Lower lobe of right lung (tissue), 2 donors: ENCODE data around the gene POC1A. TPM values are rescaled to one million over a fixed set of nuclear protein-coding genes. Genes with fewer than 3 reads are reported as not detected.
A peak's percentile ranks its signal among the peaks of the same experiment; 100 is the strongest.

Experiments used
- ATAC-seq, 2 donors: fragments of 200-7000 bp; cut with Tn5 transposase; one replicate each; pipeline ENCODE4 v1.9.1; 2020 to 2022; ENCODE audit warnings: mild to moderate bottlenecking in 2 of 2, moderate library complexity in 2 of 2
- DNase-seq: peaks from one replicate; pipeline ENCODE4 v3.0.0-alpha.2; 2020
- H3K27ac ChIP-seq: fragments of 200-600 bp; one replicate; pipeline ENCODE4 v1.8.0; 2022
- H3K27me3 ChIP-seq: fragments of 200-600 bp; one replicate; pipeline ENCODE4 v1.8.0; 2022; ENCODE audit warnings: low read depth
- H3K36me3 ChIP-seq: fragments of 200-600 bp; one replicate; pipeline ENCODE4 v1.8.0; 2022; ENCODE audit warnings: mild to moderate bottlenecking
- H3K4me1 ChIP-seq: fragments of 200-600 bp; one replicate; pipeline ENCODE4 v1.8.0; 2022
- H3K4me3 ChIP-seq: fragments of 200-600 bp; one replicate; pipeline ENCODE4 v1.8.0; 2022; ENCODE audit warnings: mild to moderate bottlenecking
- H3K9me3 ChIP-seq: fragments of 200-600 bp; one replicate; pipeline ENCODE4 v1.8.0; 2022
- CTCF ChIP-seq: fragments of 200-600 bp; IDR thresholded peaks from one replicate; pipeline ENCODE4 v1.8.0; 2022; ENCODE audit warnings: antibody characterized with exemption, mild to moderate bottlenecking
- intact Hi-C: fragments of 100-400 bp; cut with DNase I; formaldehyde crosslinking; loops from one replicate; pipeline ENCODE4 v1.11.0; 2022
- total RNA-seq: library from RNA; stranded (reverse); fragmentation: NEBNext Ultra II Directional; extraction: Animal tissue kit (Norgen Biotek cat#: 25700); gene quantifications from one replicate; pipeline ENCODE4 v1.2.1, GENCODE V29; 2021
- donor health status: DM: no; HTN: yes; CAD: no; lungs with severe emphysema.

The POC1A gene
- total RNA-seq, 1 donor from 2014 or later: 2.7 TPM

DNA sequence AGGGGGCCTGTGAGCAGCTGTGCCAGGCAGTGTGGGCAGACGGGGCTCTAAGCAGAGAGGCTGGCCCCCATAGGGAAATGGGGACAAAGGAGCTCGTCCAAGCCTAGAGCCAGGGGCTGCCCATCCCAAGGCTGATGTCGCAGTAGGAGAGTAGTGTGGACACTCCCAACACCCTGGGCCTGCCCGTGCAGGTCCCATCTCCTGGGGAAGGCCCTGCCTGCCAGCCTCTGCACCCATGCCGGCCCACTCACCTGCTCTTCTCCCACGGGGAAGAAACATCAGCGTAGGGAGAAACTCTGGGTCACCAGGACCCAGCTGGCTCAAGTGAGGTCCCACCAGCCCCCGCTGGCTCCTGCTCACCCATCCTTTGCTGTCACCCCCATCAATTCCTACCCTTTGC lies 87.2 kb downstream of the POC1A start:
- no peak for TF ChIP-seq CTCF

DNA sequence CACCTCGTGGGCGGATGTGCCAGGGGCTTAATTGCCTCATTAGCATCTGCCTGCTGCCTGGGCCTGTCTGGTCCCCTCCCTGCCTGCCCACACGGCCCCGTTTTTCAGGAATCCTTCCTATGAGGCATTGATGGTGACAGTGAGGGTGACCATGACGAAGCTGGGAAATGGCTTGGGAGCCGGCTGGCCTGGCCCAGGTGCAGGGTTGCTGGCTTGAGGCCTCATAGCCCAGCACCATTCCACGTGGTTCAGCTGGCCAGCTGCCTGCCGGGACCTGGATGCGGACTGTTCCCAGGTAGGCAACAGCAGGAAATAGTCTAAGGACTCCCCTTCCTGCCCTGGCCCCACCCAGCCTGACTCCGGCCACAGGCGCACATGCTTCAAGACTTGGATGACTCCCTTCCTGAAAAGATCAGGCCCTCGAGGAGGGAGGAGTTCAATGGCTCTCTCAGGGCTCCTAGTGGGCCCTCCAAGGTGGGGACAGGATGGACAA lies 88.9 kb downstream of the POC1A start:
- H3K36me3 ChIP-seq: no peaks in the 10 kb centered on the region
- intact Hi-C loops: no loop called here
- no peaks in the 10 kb centered on the region for H3K9me3 ChIP-seq
- no peak overlapping the region for H3K4me3 ChIP-seq
- ATAC-seq: peak; percentile 74 to 75
- TF ChIP-seq CTCF: no peak
- DNase-seq: peak; percentile 82
- peaks cover 41% of the 10 kb centered on the region for H3K4me1 ChIP-seq
- no peaks in the 10 kb centered on the region for H3K27me3 ChIP-seq
- no peak overlapping the region for H3K27ac ChIP-seq

More for the DNA sequence above, 87.2 kb downstream of the POC1A start:
- no peak overlapping the region for H3K4me3 ChIP-seq
- H3K4me1 ChIP-seq: peaks cover 49% of the 10 kb centered on the region
- intact Hi-C loops: no loop called here
- H3K36me3 ChIP-seq: no peaks in the 10 kb centered on the region
- H3K27me3 ChIP-seq: no peaks in the 10 kb centered on the region
- DNase-seq: no peak
- H3K27ac ChIP-seq: no peak overlapping the region
- no peak for ATAC-seq
- H3K9me3 ChIP-seq: no peaks in the 10 kb centered on the region

GRCh38 chr3:52064561-52064960 lies 89.7 kb downstream of the POC1A start:
- DNase-seq (no peak), ATAC-seq (no peak)
- intact Hi-C loops: no loop called here
- H3K27ac ChIP-seq: no peak overlapping the region
- H3K4me3 ChIP-seq: no peak overlapping the region
- H3K4me1 ChIP-seq: peaks cover 33% of the 10 kb centered on the region
- H3K27me3 ChIP-seq: no peaks in the 10 kb centered on the region
- no peaks in the 10 kb centered on the region for H3K36me3 ChIP-seq
- no peaks in the 10 kb centered on the region for H3K9me3 ChIP-seq
- TF ChIP-seq CTCF: no peak

DNA sequence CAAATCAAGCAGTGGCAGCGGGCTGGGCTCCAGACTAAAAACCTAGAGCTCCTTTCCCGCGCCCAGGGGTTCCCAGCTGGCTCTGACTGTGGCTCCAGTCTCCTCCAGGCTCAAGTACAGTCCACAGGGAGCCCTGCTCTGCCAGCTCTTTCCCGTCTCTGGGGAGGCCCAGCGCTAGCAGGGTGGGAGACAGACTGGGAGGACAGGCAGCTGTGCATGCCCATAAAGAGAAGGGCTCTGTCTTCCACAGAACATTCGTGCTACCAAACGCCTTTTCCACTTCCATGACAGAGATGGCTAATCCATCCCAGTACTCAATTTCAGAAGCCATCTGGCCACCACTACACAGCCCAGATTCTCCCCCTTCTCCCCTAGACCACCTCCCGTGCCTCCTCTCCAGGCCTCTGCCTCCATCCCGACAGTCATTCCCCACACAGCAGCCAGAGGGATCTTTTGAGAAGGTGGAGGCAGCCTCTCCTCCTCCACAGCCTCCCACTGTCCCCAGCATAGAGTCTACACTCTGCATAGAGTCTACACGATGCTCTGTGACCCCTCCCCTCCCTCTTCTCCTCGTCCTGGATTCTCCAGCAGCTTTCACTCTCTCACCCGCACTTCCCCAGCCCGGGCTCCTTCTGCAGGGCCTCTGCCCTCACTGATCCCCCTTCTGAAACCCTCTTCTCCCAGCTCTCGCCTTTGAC lies 91.0 kb downstream of the POC1A start:
- Histone ChIP-seq H3K4me3 (no peak overlapping the region), H3K4me1 (peaks cover 33% of the 10 kb centered on the region), H3K27me3 (no peaks in the 10 kb centered on the region), H3K9me3 (no peaks in the 10 kb centered on the region), H3K27ac (no peak overlapping the region), H3K36me3 (no peaks in the 10 kb centered on the region)
- intact Hi-C loops: no loop called here
- no peak for TF ChIP-seq CTCF
- ATAC-seq (no peak), DNase-seq (no peak)

GRCh38 chr3:52062505-52062904 lies 91.7 kb downstream of the POC1A start:
- ATAC-seq: peak; percentile 40 to 64
- H3K27me3 ChIP-seq: no peaks in the 10 kb centered on the region
- peaks cover 39% of the 10 kb centered on the region for H3K4me1 ChIP-seq
- H3K4me3 ChIP-seq: no peak overlapping the region
- TF ChIP-seq CTCF: no peak
- no peaks in the 10 kb centered on the region for H3K36me3 ChIP-seq
- intact Hi-C loops: no loop called here
- H3K9me3 ChIP-seq: no peaks in the 10 kb centered on the region
- peak; percentile 83 for DNase-seq
- H3K27ac ChIP-seq: no peak overlapping the region
